DND-41 (cell line): ENCODE data around the gene CLMN.

Experiments used
- EZH2 ChIP-seq: IDR thresholded peaks from 3 replicates; pipeline ENCODE4 v1.6.1; 2012; ENCODE audit warnings: borderline replicate concordance, low read depth, mild to moderate bottlenecking, moderate library complexity, low read length, inconsistent platforms; ENCODE audit not compliant: severe bottlenecking
- TF ChIP-seq, protein P1 (sequence below): IDR thresholded peaks from 2 replicates; pipeline ENCODE4 v1.5.1; 2012; ENCODE audit warnings: borderline replicate concordance, low read length, moderate library complexity, mild to moderate bottlenecking; ENCODE audit not compliant: poor library complexity, severe bottlenecking; ENCODE audit errors: extremely low read depth

DNA sequence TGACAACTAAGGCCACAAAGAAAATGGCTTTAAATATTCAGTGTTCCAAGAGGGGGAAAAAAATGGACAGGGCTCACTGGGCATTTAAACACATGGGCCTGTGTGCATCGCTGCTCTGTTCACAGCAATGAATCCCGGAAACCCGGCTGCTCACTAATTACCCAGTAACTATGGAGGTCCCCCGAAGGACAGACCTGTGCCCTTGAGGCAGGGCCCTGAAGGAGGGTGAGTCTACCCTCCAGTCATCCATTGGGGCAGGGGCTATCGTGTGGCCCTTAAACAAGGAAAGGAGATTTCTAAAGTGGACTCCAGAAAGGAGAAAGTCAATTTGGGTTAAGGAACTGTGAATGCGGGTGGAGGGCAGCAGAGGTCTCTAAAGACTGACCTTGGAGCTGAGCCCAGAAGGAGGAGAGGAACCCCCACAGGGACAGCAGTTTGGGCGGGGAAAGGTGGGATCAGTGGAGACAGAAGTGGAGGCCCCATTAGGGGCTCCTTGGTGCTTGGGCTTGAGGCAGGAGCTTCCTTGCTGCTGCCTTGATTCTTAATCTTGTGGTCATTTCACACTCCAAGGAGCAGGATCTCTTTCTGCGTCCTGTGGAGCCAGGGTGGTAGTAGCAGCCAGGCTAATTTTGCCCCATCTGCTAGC lies 1.4 kb upstream of the CLMN start:
- TF ChIP-seq EZH2, result no peak
- TF ChIP-seq, protein P1, sequence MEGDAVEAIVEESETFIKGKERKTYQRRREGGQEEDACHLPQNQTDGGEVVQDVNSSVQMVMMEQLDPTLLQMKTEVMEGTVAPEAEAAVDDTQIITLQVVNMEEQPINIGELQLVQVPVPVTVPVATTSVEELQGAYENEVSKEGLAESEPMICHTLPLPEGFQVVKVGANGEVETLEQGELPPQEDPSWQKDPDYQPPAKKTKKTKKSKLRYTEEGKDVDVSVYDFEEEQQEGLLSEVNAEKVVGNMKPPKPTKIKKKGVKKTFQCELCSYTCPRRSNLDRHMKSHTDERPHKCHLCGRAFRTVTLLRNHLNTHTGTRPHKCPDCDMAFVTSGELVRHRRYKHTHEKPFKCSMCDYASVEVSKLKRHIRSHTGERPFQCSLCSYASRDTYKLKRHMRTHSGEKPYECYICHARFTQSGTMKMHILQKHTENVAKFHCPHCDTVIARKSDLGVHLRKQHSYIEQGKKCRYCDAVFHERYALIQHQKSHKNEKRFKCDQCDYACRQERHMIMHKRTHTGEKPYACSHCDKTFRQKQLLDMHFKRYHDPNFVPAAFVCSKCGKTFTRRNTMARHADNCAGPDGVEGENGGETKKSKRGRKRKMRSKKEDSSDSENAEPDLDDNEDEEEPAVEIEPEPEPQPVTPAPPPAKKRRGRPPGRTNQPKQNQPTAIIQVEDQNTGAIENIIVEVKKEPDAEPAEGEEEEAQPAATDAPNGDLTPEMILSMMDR, result no peak
